Subcutaneous adipose tissue (tissue), 4 donors: ENCODE data around the gene TANGO6. TPM values are rescaled to one million over a fixed set of nuclear protein-coding genes. Genes with fewer than 3 reads are reported as not detected.

Source experiments
- CTCF ChIP-seq: fragments of 450-650 bp; IDR thresholded peaks from one replicate; pipeline ENCODE4 v1.5.1; 2016; ENCODE audit warnings: low read depth, mild to moderate bottlenecking, control low read depth, antibody characterized with exemption, moderate library complexity
- total RNA-seq, 4 donors: library from RNA; depleted of rRNA; stranded (reverse); fragments of >200 nt; gene quantifications; one replicate each; pipeline ENCODE4 v1.1.0, GENCODE V29; 2016

TANGO6 gene
- total RNA-seq, 4 donors from 2014 or later = 14.3 to 19.4 (median 15.9) TPM

GRCh38 chr16:68997564-68997963 lies 154.2 kb downstream of the TANGO6 start:
- no peak for TF ChIP-seq CTCF

DNA sequence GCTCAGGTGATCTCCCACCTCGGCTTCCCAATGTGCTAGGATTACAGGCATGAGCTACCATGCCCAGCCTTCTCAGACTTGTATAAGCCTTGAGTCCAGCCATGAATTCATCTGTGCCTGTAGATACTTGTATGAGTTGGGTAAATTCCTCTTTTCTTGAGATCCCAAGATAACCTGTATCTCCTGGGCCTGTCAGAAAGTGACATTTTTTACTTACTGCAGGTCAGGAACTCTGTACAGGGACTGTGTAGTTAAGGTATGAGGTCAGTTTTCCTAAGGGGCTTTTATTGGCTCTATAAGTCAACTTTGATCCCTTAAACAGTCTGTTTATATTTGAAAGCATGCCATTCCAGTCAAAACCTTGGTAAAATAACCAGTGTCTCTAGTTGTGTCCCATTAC lies 155.8 kb downstream of the TANGO6 start:
- no peak for TF ChIP-seq CTCF

DNA sequence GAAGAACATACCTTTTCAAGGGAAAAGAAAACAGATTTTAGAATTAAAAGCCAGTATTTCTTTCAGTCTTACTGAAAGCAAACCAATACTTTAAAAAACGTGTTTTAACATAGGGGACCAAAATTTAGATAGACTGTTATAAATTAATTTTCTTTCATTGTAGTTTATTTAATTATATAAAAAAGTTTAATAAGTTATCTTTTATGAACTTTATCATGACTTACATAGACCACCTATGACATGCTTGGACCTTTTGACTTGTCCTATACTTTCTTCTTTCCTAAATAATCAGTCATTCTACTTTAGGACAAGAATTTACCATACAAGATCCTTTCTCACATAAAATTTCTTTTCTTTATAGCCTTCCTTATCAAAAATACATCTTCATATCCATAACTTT lies 160.2 kb downstream of the TANGO6 start:
- TF ChIP-seq CTCF = no peak

- TF ChIP-seq CTCF = no peak
These were observed 162.5 kb downstream of the TANGO6 start for GRCh38 chr16:69005641-69006355.

DNA sequence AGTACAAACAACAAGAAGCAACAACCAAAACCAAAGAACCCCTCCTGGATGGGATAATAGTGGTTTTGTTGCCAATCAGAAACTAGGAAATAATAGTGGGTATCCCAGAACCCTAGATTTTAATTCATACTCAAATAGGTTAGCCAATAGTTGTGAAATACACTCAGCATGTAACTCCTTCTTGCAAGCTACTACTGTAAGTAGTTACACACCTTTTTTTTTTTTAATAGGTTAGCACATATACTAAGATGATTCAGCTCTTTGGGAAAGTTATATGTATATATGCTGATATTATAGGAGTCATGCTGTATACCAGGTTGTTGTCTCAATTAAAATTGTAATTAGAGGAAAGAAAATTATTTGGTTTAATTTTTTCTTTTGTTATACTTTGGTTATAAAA lies 169.6 kb downstream of the TANGO6 start:
- TF ChIP-seq CTCF = no peak

DNA sequence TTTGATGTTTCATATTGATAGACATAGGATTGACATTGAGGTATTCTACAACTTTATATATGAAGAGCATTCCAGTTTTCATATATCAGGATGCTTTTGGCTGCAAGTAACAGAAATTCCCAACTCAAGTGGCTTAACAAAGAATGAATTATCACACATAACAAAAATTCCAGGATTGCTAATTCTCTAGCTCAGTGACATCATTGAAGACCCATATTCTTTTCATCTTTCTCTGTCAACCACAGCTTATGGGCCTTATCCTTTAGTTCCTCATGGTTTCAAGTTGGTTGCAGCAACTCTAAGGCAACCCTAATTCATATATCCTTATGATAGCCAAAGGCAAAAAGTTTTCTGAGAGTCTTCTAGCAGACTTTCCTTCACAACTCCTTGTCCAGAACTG lies 170.7 kb downstream of the TANGO6 start:
- no peak for TF ChIP-seq CTCF

GRCh38 chr16:69014811-69015210 lies 171.5 kb downstream of the TANGO6 start:
- no peak for TF ChIP-seq CTCF
